Panc1 (cell line): Measurements from ENCODE around the gene TNFRSF18. TPM values are rescaled to one million over a fixed set of nuclear protein-coding genes. Genes with fewer than 3 reads are reported as not detected.

Source experiments
- ATAC-seq: fragments of 200-7000 bp; cut with Tn5 transposase; 2 replicates; pipeline ENCODE4 v1.9.1; 2020; ENCODE audit warnings: mild to moderate bottlenecking, moderate library complexity
- BruUV-seq: library from RNA; stranded (reverse); fragments of 400-500 nt; replicated peaks from 2 replicates; lab custom pipeline; 2021; lab: Mats Ljungman, UMichigan
- CTCF ChIA-PET: fragments of 300-600 bp; sonication (Branson Sonifier 250); formaldehyde crosslinking; loops from one replicate; lab custom pipeline; 2022; ENCODE audit warnings: antibody characterized with exemption; lab: Charles Lee
- POLR2A ChIA-PET: fragments of 300-600 bp; sonication (Branson Sonifier 250); formaldehyde crosslinking; loops from one replicate; lab custom pipeline; 2022; ENCODE audit warnings: antibody characterized with exemption; lab: Charles Lee
- DNase-seq: peaks from one replicate; pipeline ENCODE4 v3.0.0-alpha.2; 2010; ENCODE audit warnings: low read depth, low spot score
- H3K27ac ChIP-seq: 2 replicates; pipeline ENCODE4 v1.5.1; 2011; ENCODE audit warnings: mild to moderate bottlenecking, low read length, inconsistent platforms
- H3K27me3 ChIP-seq: fragments of 200-500 bp; sonication (Bioruptor generic); 2 replicates; pipeline ENCODE4 v1.6.0; 2014; ENCODE audit warnings: low read length, inconsistent platforms; ENCODE audit not compliant: control insufficient read depth, insufficient read depth
- H3K36me3 ChIP-seq: fragments of 200-500 bp; sonication (Bioruptor generic); 2 replicates; pipeline ENCODE4 v1.5.1; 2014; ENCODE audit warnings: inconsistent platforms, mild to moderate bottlenecking, low read length, moderate library complexity; ENCODE audit not compliant: control insufficient read depth, insufficient read depth
- H3K4me1 ChIP-seq: 2 replicates; pipeline ENCODE4 v1.5.1; 2011; ENCODE audit warnings: inconsistent platforms, mild to moderate bottlenecking, low read length, moderate library complexity; ENCODE audit not compliant: control insufficient read depth, insufficient read depth
- H3K4me3 ChIP-seq, 2 experiments: 2 replicates each; pipeline ENCODE4 v1.5.1; 2011 to 2012; ENCODE audit warnings: low read depth in 2 of 2, low read length in 2 of 2, mild to moderate bottlenecking in 2 of 2, inconsistent platforms in 1 of 2, moderate library complexity in 1 of 2
- H3K9me3 ChIP-seq: fragments of 200-500 bp; sonication (Bioruptor generic); 2 replicates; pipeline ENCODE4 v1.5.1; 2014; ENCODE audit warnings: low read depth, mild to moderate bottlenecking, inconsistent platforms, low read length, moderate library complexity; ENCODE audit not compliant: control insufficient read depth, insufficient read depth
- POLR2AphosphoS5 ChIP-seq: IDR thresholded peaks from 2 replicates; pipeline ENCODE4 v1.6.1; 2012; ENCODE audit warnings: mild to moderate bottlenecking, low read depth, low read length, moderate library complexity
- SIN3A ChIP-seq: IDR thresholded peaks from 2 replicates; pipeline ENCODE4 v1.6.1; 2012; ENCODE audit warnings: low read depth, mild to moderate bottlenecking, low read length, moderate library complexity, borderline replicate concordance; ENCODE audit not compliant: insufficient read depth
- TCF7L2 ChIP-seq: IDR thresholded peaks from 2 replicates; pipeline ENCODE4 v1.6.1; 2011; ENCODE audit warnings: mild to moderate bottlenecking, low read depth, low read length, inconsistent platforms
- in situ Hi-C: cut with HindIII; loops from 2 replicates; pipeline ENCODE4 v1.10.0; 2016; ENCODE audit warnings: low sequenced_read_pairs, low pct_unique_long_range_greater_than_20kb
- intact Hi-C: fragments of 100-400 bp; cut with micrococcal nuclease; formaldehyde crosslinking; loops from one replicate; pipeline ENCODE4 v1.10.0; 2022; ENCODE audit not compliant: unreplicated experiment
- total RNA-seq: library from RNA; stranded (reverse); gene quantifications from one replicate; pipeline ENCODE4 v1.2.1, GENCODE V29; 2021; ENCODE audit not compliant: unreplicated experiment
- TF ChIP-seq, protein P1 (sequence below), 2 experiments: IDR thresholded peaks; 2 replicates each; pipeline ENCODE4 v1.6.1; 2011 to 2012; ENCODE audit warnings: low read depth in 2 of 2, control low read depth in 1 of 2, low read length in 1 of 2, mild to moderate bottlenecking in 1 of 2, moderate library complexity in 1 of 2; ENCODE audit not compliant: insufficient read depth in 1 of 2
- TF ChIP-seq, protein P2 (sequence below): fragments of 450-650 bp; IDR thresholded peaks from 2 replicates; pipeline ENCODE4 v1.5.1; 2017; ENCODE audit warnings: mild to moderate bottlenecking

The TNFRSF18 gene
- total RNA-seq, 1 experiment from 2014 or later = 4.3 TPM

DNA sequence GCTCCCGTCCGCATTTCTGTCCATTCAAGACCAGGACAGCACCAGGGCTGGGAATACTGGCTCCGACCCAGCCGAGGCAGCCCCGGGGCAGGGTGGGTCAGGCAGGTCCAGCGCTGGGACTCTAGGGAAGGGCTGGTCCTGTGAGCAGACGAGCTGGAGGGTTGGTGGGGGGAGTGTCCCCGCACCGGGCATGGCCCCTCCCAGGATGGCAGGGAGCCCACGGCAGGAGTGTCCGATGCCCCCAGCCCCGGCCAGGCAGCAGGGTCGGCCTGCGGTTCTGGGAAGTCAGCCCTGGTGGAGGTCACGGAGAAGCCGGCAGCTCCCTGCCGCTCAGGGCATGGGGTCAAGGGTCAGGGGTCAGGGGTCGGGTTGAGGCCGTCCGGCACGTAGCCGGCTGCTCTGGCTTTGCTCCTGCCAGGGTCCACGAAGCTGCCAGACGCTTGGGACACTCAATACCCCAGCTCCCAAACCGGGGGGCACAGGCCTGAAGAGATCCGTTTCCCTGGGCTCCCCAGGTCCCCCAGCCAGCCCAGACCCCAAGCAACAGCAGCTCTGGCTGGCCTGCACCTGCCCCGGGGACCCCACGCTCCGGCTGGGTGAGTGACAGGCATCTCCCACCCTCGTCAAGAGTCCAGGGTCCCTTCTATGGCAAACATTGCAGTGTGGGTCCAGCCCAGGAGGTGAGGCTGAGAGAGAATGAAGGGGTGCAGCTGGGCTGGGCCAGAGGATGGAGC lies 33.4 kb upstream of the TNFRSF18 start:
- no peak for TF ChIP-seq TCF7L2
- TF ChIP-seq, protein P1, sequence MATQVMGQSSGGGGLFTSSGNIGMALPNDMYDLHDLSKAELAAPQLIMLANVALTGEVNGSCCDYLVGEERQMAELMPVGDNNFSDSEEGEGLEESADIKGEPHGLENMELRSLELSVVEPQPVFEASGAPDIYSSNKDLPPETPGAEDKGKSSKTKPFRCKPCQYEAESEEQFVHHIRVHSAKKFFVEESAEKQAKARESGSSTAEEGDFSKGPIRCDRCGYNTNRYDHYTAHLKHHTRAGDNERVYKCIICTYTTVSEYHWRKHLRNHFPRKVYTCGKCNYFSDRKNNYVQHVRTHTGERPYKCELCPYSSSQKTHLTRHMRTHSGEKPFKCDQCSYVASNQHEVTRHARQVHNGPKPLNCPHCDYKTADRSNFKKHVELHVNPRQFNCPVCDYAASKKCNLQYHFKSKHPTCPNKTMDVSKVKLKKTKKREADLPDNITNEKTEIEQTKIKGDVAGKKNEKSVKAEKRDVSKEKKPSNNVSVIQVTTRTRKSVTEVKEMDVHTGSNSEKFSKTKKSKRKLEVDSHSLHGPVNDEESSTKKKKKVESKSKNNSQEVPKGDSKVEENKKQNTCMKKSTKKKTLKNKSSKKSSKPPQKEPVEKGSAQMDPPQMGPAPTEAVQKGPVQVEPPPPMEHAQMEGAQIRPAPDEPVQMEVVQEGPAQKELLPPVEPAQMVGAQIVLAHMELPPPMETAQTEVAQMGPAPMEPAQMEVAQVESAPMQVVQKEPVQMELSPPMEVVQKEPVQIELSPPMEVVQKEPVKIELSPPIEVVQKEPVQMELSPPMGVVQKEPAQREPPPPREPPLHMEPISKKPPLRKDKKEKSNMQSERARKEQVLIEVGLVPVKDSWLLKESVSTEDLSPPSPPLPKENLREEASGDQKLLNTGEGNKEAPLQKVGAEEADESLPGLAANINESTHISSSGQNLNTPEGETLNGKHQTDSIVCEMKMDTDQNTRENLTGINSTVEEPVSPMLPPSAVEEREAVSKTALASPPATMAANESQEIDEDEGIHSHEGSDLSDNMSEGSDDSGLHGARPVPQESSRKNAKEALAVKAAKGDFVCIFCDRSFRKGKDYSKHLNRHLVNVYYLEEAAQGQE (IDR thresholded peaks at IDR 0.05; ENCODE audit: insufficient read depth in 1 of 2, low read depth in 2 of 2, low read length in 1 of 2) = no peak
- TF ChIP-seq, protein P2, sequence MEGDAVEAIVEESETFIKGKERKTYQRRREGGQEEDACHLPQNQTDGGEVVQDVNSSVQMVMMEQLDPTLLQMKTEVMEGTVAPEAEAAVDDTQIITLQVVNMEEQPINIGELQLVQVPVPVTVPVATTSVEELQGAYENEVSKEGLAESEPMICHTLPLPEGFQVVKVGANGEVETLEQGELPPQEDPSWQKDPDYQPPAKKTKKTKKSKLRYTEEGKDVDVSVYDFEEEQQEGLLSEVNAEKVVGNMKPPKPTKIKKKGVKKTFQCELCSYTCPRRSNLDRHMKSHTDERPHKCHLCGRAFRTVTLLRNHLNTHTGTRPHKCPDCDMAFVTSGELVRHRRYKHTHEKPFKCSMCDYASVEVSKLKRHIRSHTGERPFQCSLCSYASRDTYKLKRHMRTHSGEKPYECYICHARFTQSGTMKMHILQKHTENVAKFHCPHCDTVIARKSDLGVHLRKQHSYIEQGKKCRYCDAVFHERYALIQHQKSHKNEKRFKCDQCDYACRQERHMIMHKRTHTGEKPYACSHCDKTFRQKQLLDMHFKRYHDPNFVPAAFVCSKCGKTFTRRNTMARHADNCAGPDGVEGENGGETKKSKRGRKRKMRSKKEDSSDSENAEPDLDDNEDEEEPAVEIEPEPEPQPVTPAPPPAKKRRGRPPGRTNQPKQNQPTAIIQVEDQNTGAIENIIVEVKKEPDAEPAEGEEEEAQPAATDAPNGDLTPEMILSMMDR = no peak
- TF ChIP-seq SIN3A = no peak
- TF ChIP-seq POLR2AphosphoS5 = no peak
- POLR2A ChIA-PET = no interaction called here
- peak overlapping the region; percentile 82 for H3K27ac ChIP-seq
- intact Hi-C loops (no loop called here), in situ Hi-C loops (no loop called here)
- no peaks in the 10 kb centered on the region for H3K36me3 ChIP-seq
- DNase-seq (no peak), ATAC-seq (peak; percentile 10)
- H3K4me3 ChIP-seq = peak overlapping the region; percentile 11 to 16; a peak in 2 of 4 replicates
- H3K27me3 ChIP-seq = no peaks in the 10 kb centered on the region
- peaks cover 73% of the 10 kb centered on the region for H3K4me1 ChIP-seq
- BruUV-seq = no TSS peak
- CTCF ChIA-PET = no interaction called here
- H3K9me3 ChIP-seq = no peaks in the 10 kb centered on the region

DNA sequence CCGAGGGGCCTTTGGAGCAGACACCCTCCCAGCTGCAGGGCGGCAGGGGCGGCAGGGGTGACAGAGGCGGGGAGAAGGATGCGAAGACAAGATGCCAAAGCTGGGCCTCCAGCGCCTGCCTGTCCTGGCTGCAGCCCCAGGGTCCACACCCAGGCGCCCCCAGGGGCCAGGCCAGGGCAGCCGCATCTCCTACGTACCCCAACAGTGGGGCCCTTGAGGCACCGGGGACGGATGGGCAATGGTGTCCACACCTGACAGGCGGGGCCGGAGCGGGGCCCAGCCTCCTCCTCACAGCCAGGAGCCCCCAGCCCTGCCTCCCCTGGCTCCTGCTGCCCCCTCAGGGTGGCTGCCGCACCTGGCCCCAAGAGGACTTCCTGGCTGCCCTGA lies 32.8 kb upstream of the TNFRSF18 start:
- no TSS peak for BruUV-seq
- Histone ChIP-seq H3K36me3 (no peaks in the 10 kb centered on the region), H3K4me3 (no peak overlapping the region), H3K27ac (peak overlapping the region; percentile 82), H3K27me3 (no peaks in the 10 kb centered on the region), H3K9me3 (no peaks in the 10 kb centered on the region), H3K4me1 (peaks cover 73% of the 10 kb centered on the region)
- CTCF ChIA-PET = no interaction called here
- in situ Hi-C loops (no loop called here), intact Hi-C loops (no loop called here)
- ATAC-seq (no peak), DNase-seq (no peak)
- POLR2A ChIA-PET = no interaction called here
- TF ChIP-seq, protein P1 (IDR thresholded peaks at IDR 0.05; ENCODE audit: insufficient read depth in 1 of 2, low read depth in 2 of 2, low read length in 1 of 2) = no peak
- TF ChIP-seq, protein P2 = no peak; the same call in 1 of the 2 replicates
- TF ChIP-seq SIN3A = no peak
- no peak for TF ChIP-seq POLR2AphosphoS5
- no peak for TF ChIP-seq TCF7L2
